Heart left ventricle (tissue), 16 donors: ENCODE measurements around the gene MTOR. TPM values are rescaled to one million over a fixed set of nuclear protein-coding genes. Genes with fewer than 3 reads are reported as not detected.
"Not testable (repeated sequence)": the region's sequence is repeated elsewhere in the genome, so short reads cannot be mapped to it uniquely, and the experiment has no call there.

ENCODE experiments used
- ATAC-seq, 4 donors: fragments of 200-7000 bp; cut with Tn5 transposase; one replicate each; pipeline ENCODE4 v1.9.1; 2020 to 2022; ENCODE audit warnings: moderate library complexity in 4 of 4, mild to moderate bottlenecking in 3 of 4, moderate number of reproducible peaks in 1 of 4
- DNase-seq, 5 donors: peaks; one replicate each; pipeline ENCODE4 v3.0.0-alpha.2; 2020
- H3K27ac ChIP-seq, 12 donors: fragments of 200-600 bp; sonication (generic) in 4 of 12; one replicate each; pipeline versions ENCODE4 v1.5.0 to v1.8.0; 2016 to 2022; ENCODE audit warnings: mild to moderate bottlenecking in 2 of 12
- H3K27me3 ChIP-seq, 9 donors: fragments of 200-600 bp; sonication (generic) in 2 of 9; one replicate each; pipeline versions ENCODE4 v1.5.1 to v1.8.0; 2016 to 2022; ENCODE audit warnings: mild to moderate bottlenecking in 3 of 9
- H3K36me3 ChIP-seq, 9 donors: fragments of 200-600 bp; sonication (generic) in 2 of 9; one replicate each; pipeline versions ENCODE4 v1.5.0 to v1.8.0; 2018 to 2022; ENCODE audit warnings: mild to moderate bottlenecking in 2 of 9
- H3K4me1 ChIP-seq, 12 donors: fragments of 200-600 bp; sonication (generic) in 4 of 12; one replicate each; pipeline versions ENCODE4 v1.5.0 to v1.8.0; 2016 to 2022; ENCODE audit warnings: mild to moderate bottlenecking in 3 of 12
- H3K4me3 ChIP-seq, 12 donors: fragments of 200-600 bp; sonication (generic) in 4 of 12; one replicate each; pipeline versions ENCODE4 v1.5.0 to v1.8.0; 2017 to 2022; ENCODE audit warnings: mild to moderate bottlenecking in 9 of 12, moderate library complexity in 4 of 12
- H3K9me3 ChIP-seq, 12 donors: fragments of 200-600 bp; sonication (generic) in 4 of 12; one replicate each; pipeline versions ENCODE4 v1.5.0 to v1.8.0; 2016 to 2022; ENCODE audit warnings: mild to moderate bottlenecking in 1 of 12
- POLR2A ChIP-seq, 2 donors: fragments of 450-650 bp; IDR thresholded peaks; one replicate each; pipeline ENCODE4 v1.6.1; 2017; ENCODE audit warnings: antibody characterized with exemption in 2 of 2, mild to moderate bottlenecking in 2 of 2, moderate library complexity in 2 of 2
- WGBS, 4 donors: extraction: QIAGEN DNeasy Blood & Tissue Kit in 2 of 4; methylation state at CpG; one replicate each; pipeline versions ENCODE4 v1.1.5 to v1.1.7; 2013 to 2018; 5-methylcytosine and 5-hydroxymethylcytosine counted together
- intact Hi-C, 10 donors: fragments of 100-400 bp; cut with DNase I; formaldehyde crosslinking; loops; one replicate each; pipeline versions ENCODE4 v1.11.1 to v1.14.2; 2022
- polyA plus RNA-seq, 2 donors: library from polyadenylated mRNA; stranded (reverse); fragments of 200-250 nt; gene quantifications; one replicate each; pipeline ENCODE4 v1.2.3, GENCODE V29; 2013
- total RNA-seq, 9 donors: library from RNA; depleted of rRNA in 2 of 9; stranded (reverse); fragments of >200 nt in 2 of 9; fragmentation: NEBNext Ultra II Directional in 3 of 9; extraction: Animal tissue kit (Norgen Biotek cat#: 25700) in 3 of 9; gene quantifications; one replicate each; pipeline versions ENCODE4 v1.1.0 to v1.2.4, GENCODE V29; 2016 to 2023
- TF ChIP-seq, protein P1 (sequence below), 12 donors: fragments of 200-600 bp; sonication (generic) in 4 of 12; IDR thresholded peaks; one replicate each; pipeline versions ENCODE4 v1.5.0 to v1.8.0; 2018 to 2022; ENCODE audit warnings: antibody characterized with exemption in 12 of 12, mild to moderate bottlenecking in 5 of 12
- donor health status: ischemic (EF 13 %, LVEDD 7.1; RV severe dilation, severe dysfunction).
- donor health status: healthy with polysubstance abuse.
- donor health status: DM: no; HTN: yes; CAD: no.
- donor health status: DM: no; HTN: no; CAD: no.
- donor health status: ischemic (EF 25% LVEDD 6.9; RV normal size, moderate dysfunction).
- donor health status: ischemic (EF 25% LVEDD 5.7; RV mildly dilated, moderate dysfunction).
- donor health status: healthy.
- donor health status: DM: yes; HTN: yes; CAD: no.
- donor health status: ischemic (EF 35%, LVEDD 5.7; RV mildly dilated, moderate dysfunction).
- donor health status: nonischemic (EF 11% LVEDD 7.7; RV severe dilation, severe dysfunction).
- donor health status: DM: yes; HTN: yes; CAD: no.
- donor health status: PGD.
- donor health status: ischemic (EF 29% LVEDD 5.4; RV normal size, mild dysfunction).
- donor health status: nonischemic (EF 23%, LVEDD 6.1; RV moderate dilation, normal function).

Gene MTOR
- total and polyA plus RNA-seq, 11 donors = 17.4 to 43.6 (median 36.7) TPM

DNA sequence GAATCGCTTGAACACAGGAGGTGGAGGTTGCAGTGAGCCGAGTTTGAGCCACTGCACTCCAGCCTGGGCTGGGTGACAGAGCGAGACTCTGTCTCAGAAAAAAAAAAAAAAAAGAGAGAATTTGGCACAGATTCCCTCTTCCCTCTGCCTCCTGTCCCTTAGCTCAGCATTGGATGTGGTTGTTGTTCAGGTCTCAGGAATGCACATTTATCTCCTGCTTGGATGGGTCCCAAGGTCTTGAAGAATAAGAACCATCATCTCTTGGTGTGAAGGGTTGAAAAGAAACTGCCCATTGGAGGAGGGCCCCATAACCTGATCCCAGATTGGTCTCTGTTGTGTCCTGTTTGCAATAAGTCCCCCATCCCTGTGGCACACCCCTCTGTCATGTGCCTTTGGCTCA, 45.5 kb upstream of the MTOR start:
- no peaks in the 10 kb centered on the region for H3K9me3 ChIP-seq
- DNase-seq (no peak), ATAC-seq (no peak)
- no peak overlapping the region for H3K27ac ChIP-seq
- intact Hi-C loops = no loop called here
- 79 to 86% (median 82%) methylated on average over 3 of the region's 3 CpGs for WGBS, 4 donors
- TF ChIP-seq, protein P1, sequence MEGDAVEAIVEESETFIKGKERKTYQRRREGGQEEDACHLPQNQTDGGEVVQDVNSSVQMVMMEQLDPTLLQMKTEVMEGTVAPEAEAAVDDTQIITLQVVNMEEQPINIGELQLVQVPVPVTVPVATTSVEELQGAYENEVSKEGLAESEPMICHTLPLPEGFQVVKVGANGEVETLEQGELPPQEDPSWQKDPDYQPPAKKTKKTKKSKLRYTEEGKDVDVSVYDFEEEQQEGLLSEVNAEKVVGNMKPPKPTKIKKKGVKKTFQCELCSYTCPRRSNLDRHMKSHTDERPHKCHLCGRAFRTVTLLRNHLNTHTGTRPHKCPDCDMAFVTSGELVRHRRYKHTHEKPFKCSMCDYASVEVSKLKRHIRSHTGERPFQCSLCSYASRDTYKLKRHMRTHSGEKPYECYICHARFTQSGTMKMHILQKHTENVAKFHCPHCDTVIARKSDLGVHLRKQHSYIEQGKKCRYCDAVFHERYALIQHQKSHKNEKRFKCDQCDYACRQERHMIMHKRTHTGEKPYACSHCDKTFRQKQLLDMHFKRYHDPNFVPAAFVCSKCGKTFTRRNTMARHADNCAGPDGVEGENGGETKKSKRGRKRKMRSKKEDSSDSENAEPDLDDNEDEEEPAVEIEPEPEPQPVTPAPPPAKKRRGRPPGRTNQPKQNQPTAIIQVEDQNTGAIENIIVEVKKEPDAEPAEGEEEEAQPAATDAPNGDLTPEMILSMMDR (IDR thresholded peaks at IDR 0.05) = no peak
- TF ChIP-seq POLR2A (IDR thresholded peaks at IDR 0.05) = no peak
- H3K4me3 ChIP-seq = no peak overlapping the region
- no peaks in the 10 kb centered on the region for H3K4me1 ChIP-seq
- H3K36me3 ChIP-seq = no peaks in the 10 kb centered on the region
- H3K27me3 ChIP-seq = peaks cover 0 to 5% (median 0%) of the 10 kb centered on the region in 9 donors

DNA sequence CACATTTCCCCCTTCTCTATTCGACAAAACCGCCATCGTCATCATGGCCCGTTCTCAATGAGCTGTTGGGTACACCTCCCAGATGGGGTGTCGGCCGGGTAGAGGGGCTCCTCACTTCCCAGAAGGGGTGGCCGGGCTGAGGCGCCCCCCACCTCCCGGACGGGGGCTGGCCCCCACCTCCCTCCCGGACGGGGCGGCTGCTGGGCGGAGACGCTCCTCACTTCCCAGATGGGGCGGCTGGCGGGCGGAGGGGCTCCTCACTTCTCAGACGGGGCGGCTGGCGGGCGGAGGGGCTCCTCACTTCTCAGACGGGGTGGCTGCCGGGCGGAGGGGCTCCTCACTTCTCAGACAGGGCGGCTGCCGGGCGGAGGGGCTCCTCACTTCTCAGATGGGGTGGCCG, 43.2 kb upstream of the MTOR start:
- H3K36me3 ChIP-seq, ATAC-seq, H3K4me3 ChIP-seq, H3K27ac ChIP-seq, H3K4me1 ChIP-seq, intact Hi-C loops, DNase-seq, H3K27me3 ChIP-seq, H3K9me3 ChIP-seq: not testable (repeated sequence)
- WGBS, 4 donors = 90 to 93% (median 92%) methylated on average over 27 to 29 of the region's 29 CpGs

DNA sequence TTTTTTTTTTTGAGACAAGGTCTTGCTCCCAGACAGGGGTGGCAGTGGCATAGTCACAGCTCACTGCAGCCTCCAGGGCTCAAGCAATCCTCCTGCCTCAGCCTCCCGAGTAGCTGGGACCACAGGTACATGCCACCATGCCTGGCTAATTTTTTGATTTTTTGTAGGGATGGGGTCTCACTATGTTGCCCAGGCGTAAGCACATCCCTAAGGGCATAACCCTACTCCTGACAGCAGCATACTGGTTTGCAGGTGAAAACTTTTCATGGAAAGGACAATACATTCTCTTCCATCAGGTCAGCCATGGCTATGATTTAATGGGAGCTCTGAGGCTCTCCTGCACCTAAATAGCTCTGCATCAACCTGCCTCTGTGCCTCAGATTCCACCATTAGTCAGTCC, 40.0 kb upstream of the MTOR start:
- WGBS, 4 donors = 86 to 95% (median 92%) methylated on average over 2 of the region's 2 CpGs
- H3K4me1 ChIP-seq = peaks cover 0 to 5% (median 0%) of the 10 kb centered on the region in 12 donors
- TF ChIP-seq, protein P1 (IDR thresholded peaks at IDR 0.05) = no peak
- TF ChIP-seq POLR2A (IDR thresholded peaks at IDR 0.05) = no peak

GRCh38 chr1:11301601-11302000, 39.2 kb upstream of the MTOR start:
- ATAC-seq (no peak), DNase-seq (no peak)
- Histone ChIP-seq H3K36me3 (no peaks in the 10 kb centered on the region), H3K9me3 (no peaks in the 10 kb centered on the region), H3K4me1 (peaks cover 0 to 5% (median 0%) of the 10 kb centered on the region in 12 donors), H3K27me3 (no peaks in the 10 kb centered on the region), H3K4me3 (no peak overlapping the region), H3K27ac (no peak overlapping the region)
- intact Hi-C loops = no loop called here
- TF ChIP-seq, protein P1 (IDR thresholded peaks at IDR 0.05) = no peak
- WGBS, 4 donors = 47 to 72% (median 58%) methylated on average over 8 to 9 of the region's 9 CpGs

More for the DNA sequence above, 40.0 kb upstream of the MTOR start:
- no peak overlapping the region for H3K4me3 ChIP-seq
- no peaks in the 10 kb centered on the region for H3K27me3 ChIP-seq
- ATAC-seq = no peak
- no peaks in the 10 kb centered on the region for H3K9me3 ChIP-seq
- no peak for DNase-seq
- H3K36me3 ChIP-seq = no peaks in the 10 kb centered on the region
- intact Hi-C loops = no loop called here
- H3K27ac ChIP-seq = no peak overlapping the region

DNA sequence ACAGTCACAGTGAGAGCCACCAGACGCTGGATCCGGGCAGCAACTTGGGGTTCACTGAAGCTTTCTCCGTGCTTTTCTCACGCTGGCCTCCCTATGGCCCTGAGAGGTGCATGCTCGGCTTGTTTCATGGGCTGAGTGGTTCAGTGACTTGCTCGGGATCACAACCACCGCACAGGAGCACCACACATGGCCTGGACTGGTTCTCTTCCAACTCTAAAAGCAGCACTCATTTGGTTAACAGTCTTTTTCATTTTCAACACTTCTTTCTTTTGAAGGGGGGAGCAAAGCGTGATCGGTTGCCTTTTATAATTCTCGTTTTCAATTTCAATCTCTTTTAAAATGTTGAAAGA, 36.8 kb upstream of the MTOR start:
- Histone ChIP-seq H3K27me3 (no peaks in the 10 kb centered on the region), H3K4me1 (peaks cover 0 to 5% (median 0%) of the 10 kb centered on the region in 12 donors), H3K9me3 (no peaks in the 10 kb centered on the region), H3K36me3 (peaks cover 0 to 21% (median 14%) of the 10 kb centered on the region in 9 donors), H3K4me3 (no peak overlapping the region), H3K27ac (no peak overlapping the region)
- ATAC-seq = no peak
- WGBS, 4 donors = 57 to 69% (median 63%) methylated on average over 10 of the region's 10 CpGs
- TF ChIP-seq, protein P1 (IDR thresholded peaks at IDR 0.05) = no peak
- no peak for TF ChIP-seq POLR2A (IDR thresholded peaks at IDR 0.05)
- intact Hi-C loops = no loop called here
- DNase-seq = no peak
